Measurements from ENCODE around the gene PHF13. TPM values are rescaled to one million over a fixed set of nuclear protein-coding genes. Genes with fewer than 3 reads are reported as not detected.

Gene PHF13
- total and polyA plus RNA-seq, 2 of the 4 experiments (the other 2 are of a cell fraction): 7.3 to 9.8 TPM

- no peaks in the 10 kb centered on the region for H3K27me3 ChIP-seq (ENCODE audit: control insufficient read depth, insufficient read depth, low read length)
- BruUV-seq (replicated peaks): no TSS peak
- H3K4me2 ChIP-seq (ENCODE audit: low read depth, low read length): no peak overlapping the region
- H3K4me3 ChIP-seq (ENCODE audit: insufficient read depth, low read depth, low read length): no peak overlapping the region
- H2AFZ ChIP-seq (replicated peaks; ENCODE audit: low read length, poor library complexity): no peak overlapping the region
- H3K4ac ChIP-seq (ENCODE audit: low read depth, low read length): no peak overlapping the region
- H3K79me1 ChIP-seq (ENCODE audit: low read depth in 1 of 2, low read length in 2 of 2): peaks cover 30 to 70% of the 10 kb centered on the region in 2 experiments
- no CpG with 5 or more reads among the region's 4 CpGs for WGBS, 2 experiments (ENCODE audit: extremely low coverage in 2 of 2, insufficient read length in 1 of 2)
- no peak overlapping the region for H2AK9ac ChIP-seq (replicated peaks; ENCODE audit: low read depth, low read length, poor library complexity)
- in situ Hi-C loops (cut with MboI; ENCODE audit: low sequenced_read_pairs): no loop called here
- no peaks in the 10 kb centered on the region for H3K9me3 ChIP-seq (ENCODE audit: control insufficient read depth, insufficient read depth, low read length)
- no peak overlapping the region for H2BK15ac ChIP-seq (ENCODE audit: low read depth, low read length)
- H2BK20ac ChIP-seq (ENCODE audit: low read depth, low read length): no peak overlapping the region
- H4K5ac ChIP-seq (ENCODE audit: low read depth, low read length): no peak overlapping the region
- ATAC-seq (ENCODE audit: low read depth) (no peak), DNase-seq (no peak)
- H2BK5ac ChIP-seq (ENCODE audit: low read depth, low read length, poor library complexity, severe bottlenecking): no peak overlapping the region
- no peaks in the 10 kb centered on the region; the same call in 1 of the 2 replicates for H3K9me1 ChIP-seq (ENCODE audit: insufficient read depth, low read length)
- CTCF ChIA-PET: no interaction called here
- no peak overlapping the region for H4K91ac ChIP-seq (ENCODE audit: insufficient read depth, low read depth, low read length)
- peaks cover 61% of the 10 kb centered on the region for H4K20me1 ChIP-seq (ENCODE audit: insufficient read depth, low read length)
- H3K4me1 ChIP-seq (ENCODE audit: control insufficient read depth, insufficient read depth, low read length): peaks cover 3% of the 10 kb centered on the region; the same call in 1 of the 2 replicates
- TF ChIP-seq NFE2L2 (IDR thresholded peaks at IDR 0.05; ENCODE audit: low read depth, low read length) (no peak), SMC3 (IDR thresholded peaks at IDR 0.05; ENCODE audit: low read depth, low read length) (no peak), RAD21 (IDR thresholded peaks at IDR 0.05; ENCODE audit: low read length) (no peak), BHLHE40 (IDR thresholded peaks at IDR 0.05; ENCODE audit: low read depth, low read length) (no peak), CEBPB (IDR thresholded peaks at IDR 0.05; ENCODE audit: low read depth, low read length) (no peak), FOS (IDR thresholded peaks at IDR 0.05; ENCODE audit: low read depth, low read length) (no peak), CTCF (conservative IDR thresholded peaks at IDR 0.05; ENCODE audit: low read depth, low read length) (no peak), RCOR1 (IDR thresholded peaks at IDR 0.05; ENCODE audit: insufficient replicate concordance, low read length) (no peak), ELK1 (IDR thresholded peaks at IDR 0.05; ENCODE audit: borderline replicate concordance, low read depth, low read length) (no peak)
- POLR2A ChIA-PET (ENCODE audit: unreplicated experiment): no interaction called here
- H3K14ac ChIP-seq (replicated peaks; ENCODE audit: low read depth, low read length): no peak overlapping the region
- dilution Hi-C loops (cut with HindIII; ENCODE audit: low sequenced_read_pairs, unreplicated experiment): no loop called here
- H3K18ac ChIP-seq (ENCODE audit: low read depth, low read length): no peak overlapping the region
- peaks cover 49% of the 10 kb centered on the region for H3K36me3 ChIP-seq (ENCODE audit: control insufficient read depth, insufficient read depth, low read length)
- no peak overlapping the region for H3K23ac ChIP-seq (ENCODE audit: low read depth, low read length)
- intact Hi-C loops (cut with micrococcal nuclease): no loop called here
- no peak overlapping the region for H3K9ac ChIP-seq (ENCODE audit: low read depth, low read length)
- no peak overlapping the region for H4K8ac ChIP-seq (ENCODE audit: low read depth in 2 of 2, low read length in 2 of 2)
- no peak overlapping the region for H2AK5ac ChIP-seq (ENCODE audit: low read depth, low read length)
- no peak overlapping the region for H3K56ac ChIP-seq (ENCODE audit: extremely low read depth, insufficient read depth, low read length)
- no peak overlapping the region for H3K27ac ChIP-seq (ENCODE audit: insufficient read depth, low read length)
- H2BK120ac ChIP-seq (ENCODE audit: low read depth, low read length): no peak overlapping the region
Measured at GRCh38 chr1:6619045-6619444, 5.5 kb downstream of the PHF13 start.
